ENCODE data around the gene FOXK2.
"Not testable (repeated sequence)": the region's sequence is repeated elsewhere in the genome, so short reads cannot be mapped to it uniquely, and the experiment has no call there.

FOXK2 gene

DNA sequence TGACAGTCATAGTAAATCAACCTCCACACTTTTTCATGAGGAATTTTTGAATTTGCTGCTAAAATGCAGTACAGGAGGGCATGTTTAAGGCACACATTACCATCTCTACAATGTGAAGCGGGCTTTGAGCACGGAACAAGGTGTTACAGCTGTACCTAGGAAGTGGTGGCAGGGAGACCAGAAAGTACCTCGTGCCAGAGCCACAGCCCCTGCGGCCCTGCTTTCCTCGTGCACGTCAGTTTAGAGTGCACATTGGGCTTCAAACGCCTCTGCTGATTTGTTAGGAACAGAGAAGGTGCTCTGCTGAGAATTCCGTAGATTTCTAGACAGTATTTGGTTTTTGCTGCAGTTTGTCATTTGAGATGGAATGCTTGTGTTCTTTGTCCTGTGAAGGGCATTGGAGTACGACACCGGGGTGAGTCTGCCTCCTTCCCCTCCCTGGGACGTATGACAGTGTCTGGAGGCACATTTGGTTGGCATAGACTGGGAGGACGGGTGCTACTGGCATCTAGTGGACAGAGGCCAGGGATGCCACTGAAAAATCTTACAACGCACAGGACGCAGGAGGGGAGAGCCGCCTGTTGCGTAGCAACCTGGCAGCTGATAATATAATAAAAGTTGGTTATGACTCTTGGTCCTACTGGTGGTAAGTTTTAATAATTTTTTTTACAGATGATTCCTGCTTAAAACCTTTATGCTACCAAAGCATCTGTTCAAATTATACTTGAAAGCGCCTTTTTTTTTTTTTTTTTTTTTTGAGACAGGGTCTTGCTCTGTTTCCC, 9.1 kb downstream of the FOXK2 start:
- TF ChIP-seq, protein P1, sequence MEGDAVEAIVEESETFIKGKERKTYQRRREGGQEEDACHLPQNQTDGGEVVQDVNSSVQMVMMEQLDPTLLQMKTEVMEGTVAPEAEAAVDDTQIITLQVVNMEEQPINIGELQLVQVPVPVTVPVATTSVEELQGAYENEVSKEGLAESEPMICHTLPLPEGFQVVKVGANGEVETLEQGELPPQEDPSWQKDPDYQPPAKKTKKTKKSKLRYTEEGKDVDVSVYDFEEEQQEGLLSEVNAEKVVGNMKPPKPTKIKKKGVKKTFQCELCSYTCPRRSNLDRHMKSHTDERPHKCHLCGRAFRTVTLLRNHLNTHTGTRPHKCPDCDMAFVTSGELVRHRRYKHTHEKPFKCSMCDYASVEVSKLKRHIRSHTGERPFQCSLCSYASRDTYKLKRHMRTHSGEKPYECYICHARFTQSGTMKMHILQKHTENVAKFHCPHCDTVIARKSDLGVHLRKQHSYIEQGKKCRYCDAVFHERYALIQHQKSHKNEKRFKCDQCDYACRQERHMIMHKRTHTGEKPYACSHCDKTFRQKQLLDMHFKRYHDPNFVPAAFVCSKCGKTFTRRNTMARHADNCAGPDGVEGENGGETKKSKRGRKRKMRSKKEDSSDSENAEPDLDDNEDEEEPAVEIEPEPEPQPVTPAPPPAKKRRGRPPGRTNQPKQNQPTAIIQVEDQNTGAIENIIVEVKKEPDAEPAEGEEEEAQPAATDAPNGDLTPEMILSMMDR (IDR thresholded peaks at IDR 0.05; ENCODE audit: extremely low read depth, missing control alignments): no peak
- no peak for DNase-seq (ENCODE audit: low spot score)

DNA sequence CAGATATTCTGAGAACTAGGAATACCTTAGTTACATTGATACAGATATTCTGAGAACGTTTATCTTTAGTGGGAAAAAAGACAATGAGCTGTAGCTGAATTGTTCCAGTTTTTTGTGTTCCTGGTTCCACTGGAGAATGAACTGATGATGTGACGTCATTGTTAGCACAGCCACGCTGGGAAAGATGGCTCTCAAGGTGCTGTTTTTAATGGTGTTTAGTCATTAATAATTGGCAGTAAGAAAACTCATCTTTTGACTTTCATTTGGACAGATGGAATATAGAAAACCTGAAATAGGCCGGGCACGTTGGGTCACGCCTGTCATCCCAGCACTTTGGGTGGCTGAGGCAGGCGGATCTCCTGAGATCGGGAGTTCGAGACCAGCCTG, 10.4 kb downstream of the FOXK2 start:
- TF ChIP-seq, protein P1 (IDR thresholded peaks at IDR 0.05; ENCODE audit: extremely low read depth, missing control alignments): no peak
- no peak for DNase-seq (ENCODE audit: low spot score)

DNA sequence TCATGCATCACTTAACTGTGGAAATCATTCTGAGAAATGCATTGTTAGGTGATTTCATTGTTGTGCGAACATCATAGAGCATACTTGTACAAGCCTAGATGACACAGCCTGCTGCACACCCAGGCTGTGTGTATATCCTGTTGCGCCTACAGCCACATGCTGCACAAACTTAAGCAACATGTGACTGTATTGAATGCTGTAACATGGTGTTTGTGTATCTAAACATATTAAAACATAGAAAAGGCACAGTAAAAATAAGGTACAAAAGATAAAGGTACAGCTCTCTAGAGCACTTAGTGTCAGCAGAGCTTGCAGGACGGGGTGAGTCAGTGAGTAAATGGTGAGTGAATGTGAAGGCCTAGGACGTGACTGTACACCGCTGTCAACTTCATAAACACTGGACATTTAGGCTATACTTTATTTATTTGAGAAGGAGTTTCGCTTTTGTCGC, 11.9 kb downstream of the FOXK2 start:
- TF ChIP-seq, protein P1 (IDR thresholded peaks at IDR 0.05; ENCODE audit: extremely low read depth, missing control alignments): no peak
- no peak for DNase-seq (ENCODE audit: low spot score)

DNA sequence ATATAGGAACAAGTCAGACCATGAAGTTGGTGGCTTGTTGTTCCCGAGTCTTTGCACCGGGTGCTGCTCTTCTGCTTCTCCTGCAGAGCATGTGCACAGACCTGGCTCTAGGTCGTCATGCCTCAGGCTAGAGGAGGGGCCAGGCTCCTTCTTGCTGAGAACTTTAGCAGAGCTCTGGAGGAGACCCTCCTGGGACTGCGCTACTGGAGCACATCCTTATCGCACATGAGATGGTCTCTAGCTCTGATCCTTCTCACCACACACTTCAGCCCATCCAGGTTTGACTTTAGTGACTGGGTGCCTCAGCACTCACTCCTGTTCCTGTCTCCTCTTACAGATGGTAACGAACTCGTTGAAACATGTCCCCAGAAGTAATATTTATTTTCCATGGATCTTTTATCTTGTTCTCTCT, 14.9 kb downstream of the FOXK2 start:
- DNase-seq (ENCODE audit: low spot score): no peak
- TF ChIP-seq, protein P1 (IDR thresholded peaks at IDR 0.05; ENCODE audit: extremely low read depth, missing control alignments): no peak

DNA sequence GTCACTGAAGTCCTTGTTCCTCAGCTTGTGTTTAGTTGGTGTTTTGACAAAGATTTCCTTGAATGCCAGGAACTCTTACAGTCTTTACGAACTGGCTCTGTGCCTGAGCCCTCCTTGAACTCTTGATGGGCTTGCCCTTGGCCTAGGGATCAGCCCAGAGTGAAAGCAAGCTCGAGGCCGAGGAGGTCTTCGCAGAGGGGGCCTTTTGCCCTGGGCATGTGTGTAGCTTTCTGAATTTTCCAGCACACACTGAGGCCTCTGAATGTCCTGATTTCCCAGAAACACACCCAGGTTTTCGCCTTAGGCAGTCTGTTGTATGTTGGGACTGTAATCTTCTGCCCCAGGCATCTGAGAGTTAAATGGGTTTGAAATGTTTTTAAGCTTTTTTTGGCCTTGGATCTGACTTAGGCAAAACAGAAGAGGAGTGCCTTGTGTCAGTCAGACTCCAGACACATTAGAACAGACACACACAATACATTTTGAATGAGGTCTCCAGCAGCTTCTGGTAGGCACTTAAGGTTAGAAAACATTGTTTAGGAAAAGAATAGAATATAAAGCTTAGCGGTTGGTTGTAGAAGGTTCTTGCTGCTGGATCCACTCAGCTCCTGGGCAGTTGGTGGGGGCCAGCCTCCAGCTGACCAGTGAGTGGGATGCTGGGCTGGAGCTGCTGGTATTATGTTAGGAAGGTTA, 17.1 kb downstream of the FOXK2 start:
- TF ChIP-seq, protein P1 (IDR thresholded peaks at IDR 0.05; ENCODE audit: extremely low read depth, missing control alignments): no peak
- no peak for DNase-seq (ENCODE audit: low spot score)

DNA sequence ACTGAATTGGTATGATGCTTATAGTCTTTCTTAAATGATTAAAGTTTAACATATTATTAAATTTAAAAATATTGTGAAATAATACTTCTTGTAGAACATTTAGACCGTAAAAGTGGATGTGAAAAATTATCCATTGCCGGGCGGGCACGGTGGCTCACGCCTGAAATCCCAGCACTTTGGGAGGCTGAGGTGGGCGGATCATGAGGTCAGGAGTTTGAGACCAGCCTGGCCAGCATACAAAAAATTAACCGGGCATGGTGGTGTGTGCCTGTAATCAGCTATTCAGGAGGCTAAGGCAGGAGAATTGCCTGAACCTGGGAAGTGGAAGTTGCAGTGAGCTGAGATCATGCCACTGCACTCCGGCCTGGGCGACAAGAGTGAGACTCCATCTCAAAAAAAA, 17.7 kb downstream of the FOXK2 start:
- DNase-seq (ENCODE audit: low spot score): not testable (repeated sequence)

DNA sequence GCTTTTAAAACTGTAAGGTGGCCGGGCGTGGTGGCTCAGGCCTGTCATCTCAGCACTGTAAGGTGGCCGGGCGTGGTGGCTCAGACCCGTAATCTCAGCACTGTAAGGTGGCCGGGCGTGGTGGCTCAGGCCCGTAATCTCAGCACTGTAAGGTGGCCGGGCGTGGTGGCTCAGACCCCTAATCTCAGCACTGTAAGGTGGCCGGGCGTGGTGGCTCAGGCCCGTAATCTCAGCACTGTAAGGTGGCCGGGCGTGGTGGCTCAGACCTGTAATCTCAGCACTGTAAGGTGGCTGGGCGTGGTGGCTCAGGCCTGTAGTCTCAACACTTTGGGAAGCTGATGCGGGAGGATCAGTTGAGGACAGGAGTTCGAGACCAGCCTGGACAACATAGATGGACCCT, 19.5 kb downstream of the FOXK2 start:
- DNase-seq (ENCODE audit: low spot score): not testable (repeated sequence)

DNA sequence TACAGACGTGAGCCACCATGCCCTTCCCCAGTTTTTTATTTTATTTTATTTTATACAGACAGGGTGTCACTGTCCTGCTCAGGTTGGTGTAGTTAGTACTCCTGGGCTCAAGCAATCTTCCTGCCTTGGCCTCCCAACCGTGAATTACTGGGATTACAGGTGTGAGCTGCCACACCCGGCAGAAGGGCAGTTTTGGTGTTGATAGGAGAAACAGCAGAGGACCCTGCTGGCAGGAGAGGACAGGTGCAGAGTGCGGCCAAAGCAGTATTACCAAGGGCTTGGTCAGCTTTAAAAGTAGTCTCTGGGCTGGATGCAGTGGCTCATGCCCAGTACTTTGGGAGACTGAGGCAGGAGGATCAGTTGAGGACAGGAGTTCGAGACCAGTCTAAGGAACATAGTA, 22.9 kb downstream of the FOXK2 start:
- TF ChIP-seq, protein P1 (IDR thresholded peaks at IDR 0.05; ENCODE audit: extremely low read depth, missing control alignments): no peak
- DNase-seq (ENCODE audit: low spot score): no peak

Measured in GM20000 (cell line).